Stomach (tissue), 4 donors: Measurements from ENCODE around the gene TAS1R2.

ENCODE experiments used
- POLR2A ChIP-seq, 4 donors: fragments of 450-650 bp; IDR thresholded peaks; one replicate each; pipeline ENCODE4 v1.6.1; 2016; ENCODE audit warnings: antibody characterized with exemption in 4 of 4, control low read depth in 2 of 4, mild to moderate bottlenecking in 1 of 4, moderate library complexity in 1 of 4
- POLR2AphosphoS5 ChIP-seq, 3 donors: sonication (generic); formaldehyde crosslinking; IDR thresholded peaks; one replicate each; pipeline ENCODE4 v1.6.1; 2016; ENCODE audit warnings: antibody characterized with exemption in 3 of 3
- TF ChIP-seq, protein P1 (sequence below), 7 experiments: fragments of 450-650 bp in 4 of 7; fragments of 200-600 bp in 3 of 7; sonication (generic) in 3 of 7; IDR thresholded peaks; one replicate each; pipeline ENCODE4 v1.5.1; 2016 to 2019; ENCODE audit warnings: antibody characterized with exemption in 7 of 7, control low read depth in 2 of 7, mild to moderate bottlenecking in 1 of 7

DNA sequence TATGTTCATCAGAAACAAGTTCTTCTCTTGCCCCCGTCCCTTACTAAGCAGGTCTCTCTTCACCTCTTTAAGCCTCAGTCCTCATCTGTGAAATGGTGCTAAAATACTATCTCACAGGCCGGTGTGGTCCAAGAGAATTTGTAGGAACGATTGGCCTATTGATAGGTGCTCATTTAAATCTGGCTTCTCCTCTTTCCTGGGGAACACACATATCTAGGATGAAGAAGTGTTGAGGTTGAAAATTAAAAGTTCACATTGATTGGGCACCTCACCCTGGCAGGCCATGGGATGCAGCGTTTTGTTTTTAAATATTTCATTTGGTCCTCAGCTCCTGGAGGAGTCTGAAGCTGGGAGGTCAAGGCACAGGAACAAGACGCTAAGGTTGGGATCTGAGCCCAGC, 8.9 kb upstream of the TAS1R2 start:
- TF ChIP-seq, protein P1, sequence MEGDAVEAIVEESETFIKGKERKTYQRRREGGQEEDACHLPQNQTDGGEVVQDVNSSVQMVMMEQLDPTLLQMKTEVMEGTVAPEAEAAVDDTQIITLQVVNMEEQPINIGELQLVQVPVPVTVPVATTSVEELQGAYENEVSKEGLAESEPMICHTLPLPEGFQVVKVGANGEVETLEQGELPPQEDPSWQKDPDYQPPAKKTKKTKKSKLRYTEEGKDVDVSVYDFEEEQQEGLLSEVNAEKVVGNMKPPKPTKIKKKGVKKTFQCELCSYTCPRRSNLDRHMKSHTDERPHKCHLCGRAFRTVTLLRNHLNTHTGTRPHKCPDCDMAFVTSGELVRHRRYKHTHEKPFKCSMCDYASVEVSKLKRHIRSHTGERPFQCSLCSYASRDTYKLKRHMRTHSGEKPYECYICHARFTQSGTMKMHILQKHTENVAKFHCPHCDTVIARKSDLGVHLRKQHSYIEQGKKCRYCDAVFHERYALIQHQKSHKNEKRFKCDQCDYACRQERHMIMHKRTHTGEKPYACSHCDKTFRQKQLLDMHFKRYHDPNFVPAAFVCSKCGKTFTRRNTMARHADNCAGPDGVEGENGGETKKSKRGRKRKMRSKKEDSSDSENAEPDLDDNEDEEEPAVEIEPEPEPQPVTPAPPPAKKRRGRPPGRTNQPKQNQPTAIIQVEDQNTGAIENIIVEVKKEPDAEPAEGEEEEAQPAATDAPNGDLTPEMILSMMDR (IDR thresholded peaks at IDR 0.05): no peak
- TF ChIP-seq POLR2A (IDR thresholded peaks at IDR 0.05) (no peak), POLR2AphosphoS5 (IDR thresholded peaks at IDR 0.05) (no peak)
